MM.1S (cell line): ENCODE measurements around the gene PPIF.
"Not testable (repeated sequence)": the region's sequence is repeated elsewhere in the genome, so short reads cannot be mapped to it uniquely, and the experiment has no call there.

Experiments used
- DNase-seq: peaks from one replicate; pipeline ENCODE4 v3.0.0-alpha.2; 2015
- H2AFZ ChIP-seq: fragments of 300-600 bp; sonication (generic); 2 replicates; pipeline ENCODE4 v1.6.0; 2016; ENCODE audit warnings: antibody characterized with exemption, low read length
- H3F3A ChIP-seq: fragments of 300-600 bp; sonication (generic); 2 replicates; pipeline ENCODE4 v1.6.1; 2016; ENCODE audit warnings: mild to moderate bottlenecking, antibody characterized with exemption, low read length, moderate library complexity, mixed read lengths; ENCODE audit not compliant: insufficient read depth
- H3K27ac ChIP-seq: fragments of 300-600 bp; sonication (generic); 2 replicates; pipeline ENCODE4 v1.5.1; 2016; ENCODE audit warnings: mild to moderate bottlenecking, low read length
- H3K27me3 ChIP-seq: fragments of 300-600 bp; sonication (generic); replicated peaks from 2 replicates; pipeline ENCODE4 v1.6.0; 2016; ENCODE audit warnings: low read length; ENCODE audit not compliant: insufficient read depth
- H3K36me3 ChIP-seq: fragments of 300-600 bp; sonication (generic); replicated peaks from 2 replicates; pipeline ENCODE4 v1.6.1; 2016; ENCODE audit warnings: mild to moderate bottlenecking, low read length, mixed read lengths; ENCODE audit not compliant: insufficient read depth
- H3K4me1 ChIP-seq: fragments of 300-600 bp; sonication (generic); 2 replicates; pipeline ENCODE4 v1.6.1; 2016; ENCODE audit warnings: low read length, mixed read lengths
- H3K4me2 ChIP-seq: fragments of 300-600 bp; sonication (generic); 2 replicates; pipeline ENCODE4 v1.6.0; 2016; ENCODE audit warnings: low read depth, low read length
- H3K4me3 ChIP-seq: fragments of 300-600 bp; sonication (generic); 2 replicates; pipeline ENCODE4 v1.5.1; 2016; ENCODE audit warnings: low read length, mixed read lengths
- H3K79me2 ChIP-seq: fragments of 300-600 bp; sonication (generic); 2 replicates; pipeline ENCODE4 v1.6.1; 2016; ENCODE audit warnings: mixed run types, low read length, mixed read lengths
- H3K9ac ChIP-seq: fragments of 300-600 bp; sonication (generic); 2 replicates; pipeline ENCODE4 v1.6.1; 2016; ENCODE audit warnings: low read length, mixed read lengths
- H3K9me2 ChIP-seq: fragments of 300-600 bp; sonication (generic); replicated peaks from 2 replicates; pipeline ENCODE4 v1.6.1; 2016; ENCODE audit warnings: mild to moderate bottlenecking, low read length, mixed read lengths; ENCODE audit not compliant: insufficient read depth
- H3K9me3 ChIP-seq: fragments of 300-600 bp; sonication (generic); replicated peaks from 2 replicates; pipeline ENCODE4 v1.6.1; 2016; ENCODE audit warnings: mild to moderate bottlenecking, low read length, mixed read lengths; ENCODE audit not compliant: insufficient read depth
- H4K20me1 ChIP-seq: fragments of 300-600 bp; sonication (generic); 2 replicates; pipeline ENCODE4 v1.6.1; 2016; ENCODE audit warnings: mild to moderate bottlenecking, low read length, moderate library complexity, mixed read lengths; ENCODE audit not compliant: insufficient read depth
- CTCF ChIP-seq: fragments of 300-600 bp; sonication (generic); IDR thresholded peaks from 2 replicates; pipeline ENCODE4 v1.5.1; 2016; ENCODE audit warnings: antibody characterized with exemption, low read length, mixed read lengths
- EZH2 ChIP-seq: fragments of 300-600 bp; sonication (generic); optimal IDR thresholded peaks from 2 replicates; pipeline ENCODE3; 2017; ENCODE audit warnings: low read depth, mild to moderate bottlenecking, antibody characterized with exemption, low read length, mixed read lengths
- EZH2phosphoT487 ChIP-seq: fragments of 300-600 bp; sonication (generic); IDR thresholded peaks from 2 replicates; pipeline ENCODE4 v1.6.1; 2018; ENCODE audit warnings: antibody characterized with exemption, low read length

Gene PPIF

GRCh38 chr10:79331226-79331625 is 16.0 kb upstream of the PPIF start:
- no peak for DNase-seq
- H2AFZ ChIP-seq, result no peak overlapping the region
- H3F3A ChIP-seq, result no peaks in the 10 kb centered on the region
- TF ChIP-seq EZH2 (no peak), CTCF (no peak), EZH2phosphoT487 (no peak)
- H3K4me3 ChIP-seq, result no peak overlapping the region
- no peak overlapping the region for H3K27ac ChIP-seq
- H3K4me1 ChIP-seq, result peaks cover 6% of the 10 kb centered on the region
- H3K36me3 ChIP-seq, result no peaks in the 10 kb centered on the region
- H3K4me2 ChIP-seq, result no peak overlapping the region
- H3K27me3 ChIP-seq, result no peaks in the 10 kb centered on the region
- no peaks in the 10 kb centered on the region for H4K20me1 ChIP-seq
- no peaks in the 10 kb centered on the region for H3K9me3 ChIP-seq
- no peak overlapping the region for H3K9ac ChIP-seq
- no peaks in the 10 kb centered on the region for H3K79me2 ChIP-seq
- H3K9me2 ChIP-seq, result no peaks in the 10 kb centered on the region

- Histone ChIP-seq H3K36me3 (no peaks in the 10 kb centered on the region), H3K79me2 (no peaks in the 10 kb centered on the region), H4K20me1 (no peaks in the 10 kb centered on the region), H3K9ac (no peak overlapping the region), H3K4me2 (no peak overlapping the region), H2AFZ (no peak overlapping the region), H3K27ac (no peak overlapping the region), H3K4me1 (peaks cover 6% of the 10 kb centered on the region), H3K9me3 (no peaks in the 10 kb centered on the region), H3K27me3 (no peaks in the 10 kb centered on the region), H3K9me2 (no peaks in the 10 kb centered on the region), H3F3A (no peaks in the 10 kb centered on the region), H3K4me3 (no peak overlapping the region)
- no peak for TF ChIP-seq CTCF
- no peak for TF ChIP-seq EZH2
- no peak for TF ChIP-seq EZH2phosphoT487
- DNase-seq, result no peak
Measured at GRCh38 chr10:79331709-79332108, 15.6 kb upstream of the PPIF start.

GRCh38 chr10:79332610-79333315 is 14.5 kb upstream of the PPIF start:
- not testable (repeated sequence) for H4K20me1 ChIP-seq, H3K79me2 ChIP-seq, H3F3A ChIP-seq, H3K4me2 ChIP-seq, H3K27me3 ChIP-seq, H3K9me3 ChIP-seq, H3K27ac ChIP-seq, H3K4me1 ChIP-seq, H3K9ac ChIP-seq, DNase-seq, H3K36me3 ChIP-seq, H3K9me2 ChIP-seq, H3K4me3 ChIP-seq, H2AFZ ChIP-seq

GRCh38 chr10:79333513-79333912 is 13.8 kb upstream of the PPIF start:
- no peak overlapping the region for H3K4me3 ChIP-seq
- no peaks in the 10 kb centered on the region for H3K36me3 ChIP-seq
- H3F3A ChIP-seq, result no peaks in the 10 kb centered on the region
- no peaks in the 10 kb centered on the region for H3K27me3 ChIP-seq
- H3K4me1 ChIP-seq, result peaks cover 6% of the 10 kb centered on the region
- no peaks in the 10 kb centered on the region for H3K79me2 ChIP-seq
- H4K20me1 ChIP-seq, result no peaks in the 10 kb centered on the region
- H3K9me2 ChIP-seq, result no peaks in the 10 kb centered on the region
- no peak overlapping the region for H2AFZ ChIP-seq
- no peak overlapping the region for H3K27ac ChIP-seq
- no peaks in the 10 kb centered on the region for H3K9me3 ChIP-seq
- DNase-seq, result no peak
- TF ChIP-seq EZH2, result no peak
- TF ChIP-seq EZH2phosphoT487, result no peak
- TF ChIP-seq CTCF, result no peak
- H3K4me2 ChIP-seq, result no peak overlapping the region
- no peak overlapping the region for H3K9ac ChIP-seq
